CD4-positive, alpha-beta T cell treated with Interleukin-2 at 100 ng/mL for 4 hours (primary cell): ENCODE results near the gene VBP1.
"Not testable (repeated sequence)": the region's sequence is repeated elsewhere in the genome, so short reads cannot be mapped to it uniquely, and the experiment has no call there.

Source experiments
- DNase-seq: peaks from one replicate; pipeline ENCODE4 v3.0.0-alpha.2; 2020; ENCODE audit warnings: low spot score

VBP1 gene

DNA sequence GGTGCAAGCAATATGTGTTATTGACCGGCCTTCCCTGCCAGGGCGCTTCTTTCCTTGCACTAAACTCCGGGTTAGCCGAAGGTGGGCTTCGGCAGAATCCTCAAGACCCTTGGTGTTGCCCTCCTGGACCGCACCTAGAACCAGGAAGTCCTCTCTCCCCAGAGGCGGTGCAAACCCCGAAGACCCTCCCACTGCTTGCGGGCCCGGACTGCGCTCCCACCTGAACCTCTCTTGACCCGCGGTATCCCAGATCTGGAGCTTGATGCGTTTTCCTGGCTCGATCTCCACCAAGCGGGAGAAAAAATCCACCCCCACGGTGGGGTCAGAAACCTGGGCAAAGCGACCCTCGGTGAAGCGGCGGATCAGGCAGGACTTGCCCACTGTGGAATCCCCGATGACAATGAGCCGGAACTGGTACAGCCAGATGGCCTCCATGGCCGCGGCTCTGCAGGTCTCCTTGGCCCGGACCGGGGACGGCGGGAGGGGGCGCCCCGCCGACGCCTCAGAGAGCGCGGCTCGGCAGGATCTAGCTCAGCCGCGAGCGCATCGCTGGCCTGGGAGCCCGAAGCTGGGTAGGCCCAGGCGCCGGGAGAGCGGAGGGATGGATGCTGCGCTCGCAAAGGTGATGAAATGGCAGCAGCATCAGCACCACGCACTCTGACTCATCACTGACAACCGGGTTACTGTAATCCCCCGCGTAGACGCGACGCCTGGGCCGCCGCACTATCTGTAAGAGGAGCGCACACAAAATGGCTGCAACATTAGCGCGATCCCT lies 47.8 kb downstream of the VBP1 start, which contains the start of gene RAB39B:
RAB39B (minus strand) TSS at position 638 of the 775 bp plus-strand sequence; CDS start at position 435, 203 bp downstream.
- DNase-seq = peak; percentile 70

DNA sequence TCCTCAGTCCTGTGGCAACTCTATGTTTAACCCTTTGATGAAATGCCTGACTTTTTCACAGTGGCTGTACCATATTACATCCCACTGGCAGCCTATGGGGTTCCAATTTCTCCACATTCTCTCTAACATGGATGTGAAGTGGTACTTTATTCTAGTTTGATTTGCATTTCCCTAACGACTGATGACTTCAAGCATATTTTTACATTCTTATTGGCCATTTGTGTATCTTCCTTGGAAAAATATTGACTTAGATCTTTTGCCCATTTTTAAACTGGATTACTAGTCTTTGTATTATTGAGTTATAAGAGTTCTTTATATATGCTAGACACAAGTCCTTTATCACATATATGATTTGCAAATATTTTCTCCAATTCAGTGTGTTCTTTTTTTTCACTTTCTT lies 50.2 kb downstream of the VBP1 start:
- DNase-seq = no peak

DNA sequence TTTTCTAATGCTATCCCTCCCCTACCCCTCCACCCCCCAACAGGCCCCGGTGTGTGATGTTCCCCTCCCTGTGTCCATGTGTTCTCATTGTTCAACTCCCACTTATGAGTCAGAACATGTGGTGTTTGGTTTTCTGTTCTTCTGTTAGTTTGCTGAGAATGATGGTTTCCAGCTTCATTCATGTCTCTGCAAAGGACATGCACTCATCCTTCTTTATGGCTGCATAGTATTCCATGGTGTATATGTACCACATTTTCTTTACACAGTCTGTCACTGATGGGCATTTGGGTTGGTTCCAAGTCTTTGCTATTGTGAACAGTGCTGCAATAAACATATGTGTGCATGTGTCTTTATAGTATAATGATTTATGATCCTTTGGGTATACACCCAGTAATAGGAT lies 51.7 kb downstream of the VBP1 start:
- DNase-seq = not testable (repeated sequence)

DNA sequence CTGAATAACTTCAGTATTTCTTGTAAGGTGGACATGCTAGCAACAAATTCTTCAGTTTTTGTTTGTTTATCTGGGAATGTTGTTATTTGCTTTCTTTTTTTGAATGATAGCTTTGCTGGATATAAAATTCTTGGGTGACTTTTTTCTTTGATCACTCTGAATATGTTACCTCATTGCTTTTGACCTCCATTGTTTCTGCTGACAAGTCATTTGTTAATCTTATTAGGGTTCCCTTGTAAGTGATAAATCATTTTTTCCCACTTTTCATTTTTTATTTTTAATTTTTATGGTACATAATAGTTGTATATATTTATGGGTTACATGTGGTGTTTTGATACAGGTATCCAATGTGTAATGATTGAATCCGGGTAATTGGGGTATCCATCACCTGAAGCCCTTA lies 54.7 kb downstream of the VBP1 start:
- DNase-seq = no peak

DNA sequence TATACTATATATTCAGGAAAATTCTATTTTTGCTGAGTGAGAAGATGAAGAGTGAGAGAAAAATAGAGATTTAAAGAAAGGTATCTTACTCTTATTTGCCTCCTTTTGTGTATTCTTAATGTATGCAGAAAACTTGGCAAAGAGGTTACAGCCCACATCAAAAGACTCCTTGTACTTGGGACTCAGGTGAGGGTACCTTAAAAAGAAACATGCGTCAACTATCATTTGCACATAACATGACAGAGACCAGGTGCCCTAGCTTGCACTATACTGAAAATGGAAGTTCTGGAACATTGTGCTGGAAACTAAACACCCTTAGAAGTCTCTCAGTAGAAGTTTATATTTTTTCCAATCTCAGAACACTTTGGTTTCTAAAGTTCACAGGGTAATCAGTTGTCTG lies 63.6 kb downstream of the VBP1 start:
- DNase-seq = no peak
